Upper lobe of left lung (tissue), 4 donors: ENCODE results near the gene TMEM107.

Source experiments
- POLR2A ChIP-seq, 4 donors: fragments of 450-650 bp; IDR thresholded peaks; one replicate each; pipeline ENCODE4 v1.5.1; 2016 to 2017; ENCODE audit warnings: antibody characterized with exemption in 4 of 4, mild to moderate bottlenecking in 2 of 4
- TF ChIP-seq, protein P1 (sequence below), 6 experiments: fragments of 450-650 bp in 4 of 6; fragments of 200-600 bp in 2 of 6; sonication (generic) in 2 of 6; IDR thresholded peaks; one replicate each; pipeline ENCODE4 v1.5.1; 2016 to 2019; ENCODE audit warnings: antibody characterized with exemption in 6 of 6

DNA sequence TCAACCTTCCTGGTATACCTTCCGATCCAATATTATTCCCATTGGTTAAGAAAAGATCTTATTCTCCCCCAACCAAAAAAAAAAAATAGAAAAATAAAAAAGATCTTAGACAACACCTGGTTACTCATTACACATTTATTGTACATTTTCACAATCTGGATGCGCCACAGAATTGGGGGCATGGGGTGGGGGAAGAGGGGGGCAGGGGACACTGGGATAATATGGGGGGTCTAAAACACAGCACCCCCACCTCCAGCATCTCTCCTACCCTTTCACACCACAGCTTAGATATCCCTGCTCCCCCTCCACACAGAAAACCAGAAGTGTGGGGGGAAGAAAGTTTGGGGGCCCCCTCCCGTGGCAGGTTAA, 17.2 kb downstream of the TMEM107 start:
- TF ChIP-seq, protein P1, sequence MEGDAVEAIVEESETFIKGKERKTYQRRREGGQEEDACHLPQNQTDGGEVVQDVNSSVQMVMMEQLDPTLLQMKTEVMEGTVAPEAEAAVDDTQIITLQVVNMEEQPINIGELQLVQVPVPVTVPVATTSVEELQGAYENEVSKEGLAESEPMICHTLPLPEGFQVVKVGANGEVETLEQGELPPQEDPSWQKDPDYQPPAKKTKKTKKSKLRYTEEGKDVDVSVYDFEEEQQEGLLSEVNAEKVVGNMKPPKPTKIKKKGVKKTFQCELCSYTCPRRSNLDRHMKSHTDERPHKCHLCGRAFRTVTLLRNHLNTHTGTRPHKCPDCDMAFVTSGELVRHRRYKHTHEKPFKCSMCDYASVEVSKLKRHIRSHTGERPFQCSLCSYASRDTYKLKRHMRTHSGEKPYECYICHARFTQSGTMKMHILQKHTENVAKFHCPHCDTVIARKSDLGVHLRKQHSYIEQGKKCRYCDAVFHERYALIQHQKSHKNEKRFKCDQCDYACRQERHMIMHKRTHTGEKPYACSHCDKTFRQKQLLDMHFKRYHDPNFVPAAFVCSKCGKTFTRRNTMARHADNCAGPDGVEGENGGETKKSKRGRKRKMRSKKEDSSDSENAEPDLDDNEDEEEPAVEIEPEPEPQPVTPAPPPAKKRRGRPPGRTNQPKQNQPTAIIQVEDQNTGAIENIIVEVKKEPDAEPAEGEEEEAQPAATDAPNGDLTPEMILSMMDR (IDR thresholded peaks at IDR 0.05) = no peak
- TF ChIP-seq POLR2A (IDR thresholded peaks at IDR 0.05) = no peak
